Measurements from ENCODE around the gene CCHCR1.

GRCh38 chr6:31169123-31169857, 11.7 kb upstream of the CCHCR1 start:
- no peak for TF ChIP-seq POLR2AphosphoS5 (IDR thresholded peaks at IDR 0.05)
- no peak for TF ChIP-seq SMC3 (conservative IDR thresholded peaks at IDR 0.05; ENCODE audit: poor library complexity)
